Spleen (tissue), 11 donors: ENCODE measurements around the gene PCYT2. TPM values are rescaled to one million over a fixed set of nuclear protein-coding genes. Genes with fewer than 3 reads are reported as not detected.
A peak's percentile ranks its signal among the peaks of the same experiment; 100 is the strongest.

Experiments used
- DNase-seq: peaks from one replicate; pipeline ENCODE4 v3.0.0-alpha.2; 2020
- H3K27ac ChIP-seq, 8 donors: fragments of 200-600 bp; sonication (generic) in 7 of 8; 1 replicate in 4 of 8; 2 replicates in 4 of 8; pipeline versions ENCODE4 v1.5.0 to v1.8.0; 2016 to 2021; ENCODE audit warnings: inconsistent platforms in 4 of 8, mild to moderate bottlenecking in 4 of 8, moderate library complexity in 1 of 8
- H3K27me3 ChIP-seq, 7 donors: fragments of 200-600 bp; sonication (generic) in 6 of 7; replicated peaks in 1 of 7; 1 replicate in 4 of 7; 2 replicates in 3 of 7; pipeline versions ENCODE4 v1.5.0 to v1.8.0; 2016 to 2021; ENCODE audit warnings: inconsistent platforms in 3 of 7, mild to moderate bottlenecking in 1 of 7
- H3K36me3 ChIP-seq, 6 donors: fragments of 200-600 bp; sonication (generic) in 5 of 6; 1 replicate in 4 of 6; 2 replicates in 2 of 6; pipeline versions ENCODE4 v1.5.0 to v1.8.0; 2016 to 2021; ENCODE audit warnings: inconsistent platforms in 2 of 6
- H3K4me1 ChIP-seq, 6 donors: fragments of 200-600 bp; sonication (generic) in 5 of 6; 1 replicate in 3 of 6; 2 replicates in 3 of 6; pipeline versions ENCODE4 v1.5.0 to v1.8.0; 2016 to 2021; ENCODE audit warnings: inconsistent platforms in 3 of 6
- H3K4me3 ChIP-seq, 8 donors: fragments of 200-600 bp; sonication (generic) in 7 of 8; 1 replicate in 4 of 8; 2 replicates in 4 of 8; pipeline versions ENCODE4 v1.5.0 to v1.8.0; 2016 to 2021; ENCODE audit warnings: inconsistent platforms in 4 of 8, mild to moderate bottlenecking in 4 of 8, moderate library complexity in 2 of 8
- H3K9me3 ChIP-seq, 8 donors: fragments of 200-600 bp; sonication (generic) in 7 of 8; 1 replicate in 4 of 8; 2 replicates in 4 of 8; pipeline versions ENCODE4 v1.5.0 to v1.8.0; 2016 to 2021; ENCODE audit warnings: inconsistent platforms in 4 of 8
- CTCF ChIP-seq, 11 experiments: fragments of 200-600 bp in 7 of 11; fragments of 450-650 bp in 4 of 11; sonication (generic) in 4 of 11; IDR thresholded peaks in 8 of 11; conservative IDR thresholded peaks in 3 of 11; 1 replicate in 7 of 11; 2 replicates in 4 of 11; pipeline versions ENCODE4 v1.4.0 to v1.8.0; 2016 to 2021; ENCODE audit warnings: antibody characterized with exemption in 11 of 11, inconsistent platforms in 4 of 11, mild to moderate bottlenecking in 1 of 11
- POLR2A ChIP-seq, 3 donors: fragments of 450-650 bp; IDR thresholded peaks; one replicate each; pipeline ENCODE4 v1.5.1; 2017; ENCODE audit warnings: antibody characterized with exemption in 3 of 3, mild to moderate bottlenecking in 1 of 3
- POLR2AphosphoS5 ChIP-seq, 3 donors: sonication (generic); formaldehyde crosslinking; IDR thresholded peaks; one replicate each; pipeline ENCODE4 v1.5.1; 2017; ENCODE audit warnings: antibody characterized with exemption in 3 of 3
- WGBS, 5 donors: extraction: QIAGEN DNeasy Blood & Tissue Kit in 3 of 5; methylation state at CpG; one replicate each; pipeline versions ENCODE4 v1.1.5 to v1.1.7; 2013 to 2018; 5-methylcytosine and 5-hydroxymethylcytosine counted together
- intact Hi-C: fragments of 100-400 bp; cut with DNase I; formaldehyde crosslinking; loops from one replicate; pipeline ENCODE4 v1.15.0; 2023; ENCODE audit warnings: low total_unique reads
- polyA plus RNA-seq, 3 donors: library from polyadenylated mRNA; stranded (reverse); fragments of 200-250 nt; gene quantifications; one replicate each; pipeline ENCODE4 v1.2.1, GENCODE V29; 2013
- total RNA-seq, 7 donors: library from RNA; depleted of rRNA in 3 of 7; stranded (reverse); fragments of >200 nt in 3 of 7; fragmentation: NEBNext Ultra II Directional in 4 of 7; extraction: Animal tissue kit (Norgen Biotek cat#: 25700) in 4 of 7; gene quantifications; one replicate each; pipeline versions ENCODE4 v1.1.0 to v1.2.1, GENCODE V29; 2016 to 2021
- donor health status: healthy with polysubstance abuse.
- donor health status: DM: no; HTN: no; CAD: no; lungs with moderate emphysema.
- donor health status: DM: no; HTN: no; CAD: no.
- donor health status: Bipolar disorder and iron deficiency.
- donor health status: healthy.
- donor health status: DM: no; HTN: no; CAD: no.
- donor health status: DM: yes; HTN: yes; CAD: no.

PCYT2 gene
- total and polyA plus RNA-seq, 10 donors, result 12.5 to 25.5 (median 16.2) TPM

- no peak for TF ChIP-seq POLR2AphosphoS5 (IDR thresholded peaks at IDR 0.05)
- TF ChIP-seq POLR2A (IDR thresholded peaks at IDR 0.05), result no peak
- TF ChIP-seq CTCF (IDR thresholded peaks at IDR 0.05 in 8 of 11, conservative IDR thresholded peaks at IDR 0.05 in 3 of 11), result no peak
- DNase-seq, result peak; percentile 79
- Histone ChIP-seq H3K27ac (peak overlapping the region in 4 of 8 donors; percentile 56 to 81 (median 61)), H3K9me3 (no peaks in the 10 kb centered on the region), H3K4me3 (peak overlapping the region in 3 of 8 donors; percentile 13 to 94 (median 25)), H3K36me3 (peaks cover 2 to 68% (median 48%) of the 10 kb centered on the region in 6 donors), H3K4me1 (peaks cover 15 to 54% (median 35%) of the 10 kb centered on the region in 6 donors), H3K27me3 (no peaks in the 10 kb centered on the region)
- 82 to 94% (median 85%) methylated on average over 19 of the region's 19 CpGs for WGBS, 5 donors
- intact Hi-C loops, result no loop called here
These were observed 770 bp upstream of the PCYT2 start for GRCh38 chr17:81911969-81912368.

GRCh38 chr17:81910840-81911276 lies 341 bp downstream of the PCYT2 start:
- intact Hi-C loops, result no loop called here
- DNase-seq, result no peak
- Histone ChIP-seq H3K27ac (peak overlapping the region in 5 of 8 donors; percentile 20 to 81 (median 66)), H3K9me3 (no peaks in the 10 kb centered on the region), H3K36me3 (peaks cover 2 to 78% (median 51%) of the 10 kb centered on the region in 6 donors), H3K4me3 (peak overlapping the region; percentile 73 to 94 (median 78)), H3K27me3 (no peaks in the 10 kb centered on the region), H3K4me1 (peaks cover 8 to 43% (median 24%) of the 10 kb centered on the region in 6 donors)
- WGBS, 5 donors, result 0 to 3% (median 1%) methylated on average over 14 to 55 of the region's 55 CpGs
- TF ChIP-seq POLR2AphosphoS5 (IDR thresholded peaks at IDR 0.05), result no peak
- no peak for TF ChIP-seq POLR2A (IDR thresholded peaks at IDR 0.05)
- no peak for TF ChIP-seq CTCF (IDR thresholded peaks at IDR 0.05 in 8 of 11, conservative IDR thresholded peaks at IDR 0.05 in 3 of 11)

GRCh38 chr17:81909966-81910839 lies 996 bp downstream of the PCYT2 start:
- TF ChIP-seq POLR2AphosphoS5 (IDR thresholded peaks at IDR 0.05) (peak in 1 of 3 donors; percentile 7), CTCF (IDR thresholded peaks at IDR 0.05 in 8 of 11, conservative IDR thresholded peaks at IDR 0.05 in 3 of 11) (no peak)
- peak overlapping the region; percentile 73 to 94 (median 78) for H3K4me3 ChIP-seq
- peaks cover 8 to 36% (median 21%) of the 10 kb centered on the region in 6 donors for H3K4me1 ChIP-seq
- DNase-seq, result peak; percentile 77
- peaks cover 2 to 78% (median 45%) of the 10 kb centered on the region in 6 donors for H3K36me3 ChIP-seq
- H3K27ac ChIP-seq, result peak overlapping the region in 5 of 8 donors; percentile 20 to 81 (median 66)
- intact Hi-C loops, result no loop called here
- 33 to 44% (median 39%) methylated on average over 20 to 23 of the region's 23 CpGs for WGBS, 5 donors
- H3K27me3 ChIP-seq, result no peaks in the 10 kb centered on the region
- no peaks in the 10 kb centered on the region for H3K9me3 ChIP-seq

DNA sequence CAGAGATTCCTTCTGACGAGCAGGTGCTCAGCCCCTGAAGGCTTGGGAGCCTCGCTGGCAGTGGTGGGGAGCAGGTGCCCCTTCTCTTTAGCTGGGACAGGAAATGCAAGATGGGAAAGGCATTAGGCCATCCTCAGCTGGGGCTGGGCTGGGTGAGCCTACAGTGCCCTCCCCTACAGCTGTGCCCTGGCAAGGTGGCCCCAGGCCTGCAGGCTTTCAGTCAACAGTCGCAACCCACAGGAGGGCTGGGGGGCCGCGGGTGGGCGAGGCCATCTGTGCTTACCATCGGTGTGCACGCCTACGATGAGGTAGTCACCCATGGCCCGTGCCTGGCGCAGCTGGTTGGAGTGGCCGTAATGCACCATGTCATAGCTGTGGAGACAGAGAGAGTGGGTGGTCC lies 2.0 kb downstream of the PCYT2 start:
- H3K27ac ChIP-seq, result no peak overlapping the region
- no peaks in the 10 kb centered on the region for H3K27me3 ChIP-seq
- peaks cover 8 to 33% (median 21%) of the 10 kb centered on the region in 6 donors for H3K4me1 ChIP-seq
- no peak overlapping the region for H3K4me3 ChIP-seq
- TF ChIP-seq POLR2AphosphoS5 (IDR thresholded peaks at IDR 0.05) (no peak), POLR2A (IDR thresholded peaks at IDR 0.05) (no peak), CTCF (IDR thresholded peaks at IDR 0.05 in 8 of 11, conservative IDR thresholded peaks at IDR 0.05 in 3 of 11) (no peak)
- no peak for DNase-seq
- WGBS, 5 donors, result 91 to 95% (median 94%) methylated on average over 4 to 12 of the region's 12 CpGs
- intact Hi-C loops, result no loop called here
- peaks cover 2 to 78% (median 37%) of the 10 kb centered on the region in 6 donors for H3K36me3 ChIP-seq
- no peaks in the 10 kb centered on the region for H3K9me3 ChIP-seq
